ENCODE results near the gene CHCHD5.
"Not testable (repeated sequence)": the region's sequence is repeated elsewhere in the genome, so short reads cannot be mapped to it uniquely, and the experiment has no call there.

The CHCHD5 gene

GRCh38 chr2:112588611-112589045 is 4.2 kb downstream of the CHCHD5 start:
- DNase-seq, result no peak

GRCh38 chr2:112591413-112591812 is 7.0 kb downstream of the CHCHD5 start:
- DNase-seq, result no peak

GRCh38 chr2:112593736-112594135 is 9.3 kb downstream of the CHCHD5 start:
- no peak for DNase-seq

GRCh38 chr2:112597537-112598322 is 13.3 kb downstream of the CHCHD5 start:
- no peak for DNase-seq

GRCh38 chr2:112600634-112601033 is 16.2 kb downstream of the CHCHD5 start:
- DNase-seq, result no peak

- DNase-seq, result no peak
Observed at GRCh38 chr2:112601754-112602153, 17.3 kb downstream of the CHCHD5 start.

- DNase-seq, result no peak
Observed at GRCh38 chr2:112602917-112603316, 18.5 kb downstream of the CHCHD5 start.

GRCh38 chr2:112603731-112604130 is 19.3 kb downstream of the CHCHD5 start:
- no peak for DNase-seq

GRCh38 chr2:112604952-112605351 is 20.5 kb downstream of the CHCHD5 start:
- no peak for DNase-seq

- no peak for DNase-seq
Observed at GRCh38 chr2:112605926-112606325, 21.5 kb downstream of the CHCHD5 start.

- DNase-seq, result no peak
Observed at GRCh38 chr2:112606547-112606946, 22.1 kb downstream of the CHCHD5 start.

- DNase-seq, result no peak
Observed at GRCh38 chr2:112607680-112608438, 23.4 kb downstream of the CHCHD5 start.

- DNase-seq, result not testable (repeated sequence)
Observed at GRCh38 chr2:112609320-112609719, 24.9 kb downstream of the CHCHD5 start.

GRCh38 chr2:112612283-112612682 is 27.9 kb downstream of the CHCHD5 start:
- DNase-seq, result not testable (repeated sequence)

- DNase-seq, result no peak
Observed at GRCh38 chr2:112614201-112614840, 29.9 kb downstream of the CHCHD5 start.

- no peak for DNase-seq
Observed at GRCh38 chr2:112615051-112615450, 30.6 kb downstream of the CHCHD5 start.

- DNase-seq, result not testable (repeated sequence)
Observed at GRCh38 chr2:112615798-112616197, 31.4 kb downstream of the CHCHD5 start.

GRCh38 chr2:112618383-112618782 is 34.0 kb downstream of the CHCHD5 start:
- DNase-seq, result no peak

- no peak for DNase-seq
Observed at GRCh38 chr2:112621790-112622527, 37.5 kb downstream of the CHCHD5 start.

- no peak for DNase-seq
Observed at GRCh38 chr2:112622528-112622849, 38.1 kb downstream of the CHCHD5 start.

- DNase-seq, result no peak
Observed at GRCh38 chr2:112623913-112624777, 39.7 kb downstream of the CHCHD5 start.

GRCh38 chr2:112625474-112626114 is 41.2 kb downstream of the CHCHD5 start:
- DNase-seq, result no peak

All from kidney glomerular epithelial cell (primary cell).